ENCODE results near the gene TASP1.
"Not testable (repeated sequence)": the region's sequence is repeated elsewhere in the genome, so short reads cannot be mapped to it uniquely, and the experiment has no call there.

The TASP1 gene

GRCh38 chr20:13648291-13649228 lies 9.8 kb upstream of the TASP1 start:
- DNase-seq (ENCODE audit: low read depth, low spot score): no peak

DNA sequence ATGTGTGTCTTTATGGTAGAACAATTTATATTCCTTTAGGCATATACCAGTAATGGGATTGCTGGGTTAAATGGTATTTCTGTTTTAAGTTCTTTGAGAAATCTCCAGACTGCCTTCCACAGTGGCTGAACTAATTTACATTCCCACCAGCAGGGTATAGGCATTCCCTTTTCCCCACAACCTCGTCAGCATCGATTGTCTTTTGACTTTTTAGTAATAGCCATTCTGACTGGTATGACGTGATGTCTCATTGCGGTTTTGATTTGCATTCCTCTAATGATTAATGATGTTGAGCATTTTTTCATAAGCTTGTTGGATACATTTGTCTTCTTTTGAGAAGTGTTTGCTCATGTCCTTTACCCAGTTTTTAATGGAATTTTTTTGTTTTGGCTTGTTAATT lies 5.3 kb upstream of the TASP1 start:
- no peak for DNase-seq (ENCODE audit: low read depth, low spot score)

DNA sequence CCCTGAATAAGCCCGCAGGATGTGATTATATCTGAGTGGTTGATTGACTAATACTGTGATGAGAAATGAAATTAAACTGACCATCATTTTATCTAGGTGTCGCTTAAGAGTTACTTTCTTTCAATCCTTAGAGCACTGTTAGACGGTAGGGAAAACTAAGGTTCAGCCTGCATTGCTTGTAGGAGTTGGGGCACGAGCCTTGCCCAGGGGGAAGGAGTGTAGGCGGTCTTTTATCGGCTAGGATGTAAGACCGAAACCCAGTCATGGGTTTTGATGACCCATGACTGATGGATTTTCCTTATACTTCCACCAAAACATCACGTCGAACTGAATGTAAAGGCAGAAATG lies 392 bp upstream of the TASP1 start:
- no peak for DNase-seq (ENCODE audit: low read depth, low spot score)

GRCh38 chr20:13638162-13638495 lies 603 bp downstream of the TASP1 start:
- no peak for DNase-seq (ENCODE audit: low read depth, low spot score)

- DNase-seq (ENCODE audit: low read depth, low spot score): no peak
These were observed 6.3 kb downstream of the TASP1 start for GRCh38 chr20:13632431-13632830.

DNA sequence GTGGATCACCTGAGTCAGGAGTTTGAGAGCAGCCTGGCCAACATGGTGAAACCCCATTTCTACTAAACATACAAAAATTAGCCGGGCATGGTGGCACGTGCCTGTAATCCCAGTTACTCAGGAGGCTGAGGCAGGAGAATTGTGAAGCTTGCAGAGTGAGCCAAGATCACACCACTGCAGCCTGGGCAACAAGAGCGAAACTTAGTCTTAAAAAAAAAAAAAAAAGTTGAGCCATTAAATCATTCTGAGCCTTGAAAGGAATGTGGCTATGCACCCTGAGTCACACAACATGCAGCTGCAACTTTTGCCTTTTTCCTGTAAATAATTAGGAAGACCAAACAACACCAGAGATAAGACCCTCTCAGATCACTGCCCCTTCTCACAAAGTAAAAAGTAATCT lies 11.2 kb downstream of the TASP1 start:
- not testable (repeated sequence) for DNase-seq (ENCODE audit: low read depth, low spot score)

GRCh38 chr20:13626724-13627123 lies 12.0 kb downstream of the TASP1 start:
- no peak for DNase-seq (ENCODE audit: low read depth, low spot score)

DNA sequence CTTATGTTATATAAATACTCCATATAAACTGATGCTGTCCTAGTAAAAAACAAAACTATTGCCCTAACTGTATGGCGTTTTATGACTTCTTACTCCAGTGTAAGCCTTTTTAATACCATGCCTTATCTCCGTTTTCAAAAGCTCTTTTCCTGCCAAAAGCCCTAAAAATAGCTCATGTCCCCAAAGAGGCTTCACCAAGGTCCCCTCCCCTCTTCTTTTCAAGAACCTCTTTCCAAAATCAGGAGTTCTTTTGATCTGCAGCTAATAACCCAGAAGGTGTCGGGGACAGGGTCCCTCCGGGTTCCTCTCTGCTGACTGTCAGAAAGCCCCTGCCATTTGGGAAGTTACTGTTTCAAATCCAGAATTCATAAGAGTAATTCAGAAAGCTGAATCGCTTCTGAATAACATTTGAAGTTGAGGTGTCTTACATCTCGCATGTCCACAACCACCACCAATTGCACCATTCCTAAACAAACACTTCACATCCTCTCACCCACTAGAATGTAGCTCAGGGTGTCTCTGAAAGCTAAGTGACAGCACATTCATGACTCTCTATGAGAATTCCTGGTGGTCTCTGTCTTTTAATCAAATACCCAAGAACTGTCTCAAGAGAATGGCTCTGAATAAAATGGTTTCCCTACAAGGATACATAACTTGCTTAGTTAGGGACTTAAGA lies 13.3 kb downstream of the TASP1 start:
- no peak for DNase-seq (ENCODE audit: low read depth, low spot score)

DNA sequence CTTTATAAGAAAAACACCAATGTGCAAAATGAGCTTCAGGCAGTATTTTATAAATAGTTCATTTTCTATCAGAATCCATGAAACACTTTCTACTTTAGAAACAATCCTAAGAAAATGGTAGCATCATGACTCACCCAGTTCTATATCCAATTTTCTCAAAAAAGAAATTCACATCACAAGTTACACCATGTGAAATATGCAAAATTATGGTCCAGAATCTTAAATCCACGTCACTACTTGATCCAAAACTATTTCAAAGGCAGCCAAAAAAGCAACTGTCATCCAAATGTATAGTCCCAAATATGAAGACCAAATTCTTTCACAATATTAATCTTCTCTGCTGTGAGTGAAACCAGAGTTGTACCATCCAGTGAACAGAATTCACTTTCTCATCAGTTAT lies 19.3 kb downstream of the TASP1 start:
- DNase-seq (ENCODE audit: low read depth, low spot score): not testable (repeated sequence)

DNA sequence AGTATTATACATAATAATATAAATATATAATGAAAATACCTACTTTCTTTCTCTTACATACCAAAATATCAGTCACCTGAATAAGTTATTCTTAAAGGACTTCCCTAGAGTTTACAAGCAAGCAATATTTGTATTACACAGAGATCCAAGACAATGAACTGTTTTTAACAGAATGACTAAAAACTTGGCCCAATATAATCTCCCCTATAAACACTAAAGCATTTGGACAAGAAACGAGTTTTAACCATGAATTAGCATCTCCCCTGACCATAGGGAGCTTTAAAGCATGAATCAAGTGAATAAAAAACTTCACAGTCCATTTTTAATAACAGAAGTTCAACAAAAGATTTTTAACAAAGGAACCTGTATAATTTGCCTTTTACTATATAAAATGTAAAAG lies 20.3 kb downstream of the TASP1 start:
- not testable (repeated sequence) for DNase-seq (ENCODE audit: low read depth, low spot score)

- DNase-seq (ENCODE audit: low read depth, low spot score): not testable (repeated sequence)
These were observed 21.1 kb downstream of the TASP1 start for GRCh38 chr20:13617585-13617984.

GRCh38 chr20:13616713-13617112 lies 22.0 kb downstream of the TASP1 start:
- DNase-seq (ENCODE audit: low read depth, low spot score): not testable (repeated sequence)

- no peak for DNase-seq (ENCODE audit: low read depth, low spot score)
These were observed 24.8 kb downstream of the TASP1 start for GRCh38 chr20:13613917-13614316.

DNA sequence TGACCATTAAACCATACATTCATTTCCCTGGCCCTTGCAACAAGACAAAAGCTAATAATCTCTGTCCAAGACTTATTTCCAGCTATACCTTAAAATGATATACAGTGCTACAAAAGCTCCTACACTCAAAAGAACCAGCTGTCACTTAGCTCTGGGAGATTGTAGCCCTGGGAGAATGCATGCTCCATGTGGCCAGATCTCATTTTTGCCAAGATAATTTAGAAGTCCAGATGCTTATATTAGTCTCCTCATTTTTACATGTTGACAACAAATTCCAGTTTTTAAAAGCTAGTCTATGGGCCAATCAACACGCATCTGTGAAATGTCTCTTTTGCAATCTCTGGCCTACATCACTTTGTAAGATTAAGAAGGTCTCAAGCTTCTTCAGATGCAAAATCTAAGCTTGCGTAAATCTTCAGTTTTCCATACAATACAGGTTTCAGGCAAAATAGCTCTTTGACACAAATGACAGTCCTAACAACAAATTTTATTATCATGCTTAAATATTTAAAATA lies 27.1 kb downstream of the TASP1 start:
- no peak for DNase-seq (ENCODE audit: low read depth, low spot score)

GRCh38 chr20:13610184-13610583 lies 28.5 kb downstream of the TASP1 start:
- no peak for DNase-seq (ENCODE audit: low read depth, low spot score)

DNA sequence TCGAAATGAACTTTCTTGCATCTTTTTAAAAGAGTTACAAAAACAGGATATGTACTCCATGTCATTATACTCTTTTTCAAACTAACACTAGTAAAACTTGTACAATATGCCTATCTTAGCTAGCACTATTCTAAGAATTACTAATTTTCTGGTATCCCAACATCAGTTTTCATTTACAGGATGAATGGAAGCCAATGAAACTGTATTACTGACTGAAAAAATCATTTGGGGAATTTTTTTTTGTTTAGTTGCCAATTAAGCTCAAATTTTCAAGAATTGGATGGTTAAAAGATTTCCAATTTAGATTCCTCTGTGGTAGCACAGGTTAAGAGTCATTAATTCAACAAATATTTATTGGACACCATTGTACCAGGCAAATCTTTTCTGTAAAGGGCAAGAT lies 30.7 kb downstream of the TASP1 start:
- DNase-seq (ENCODE audit: low read depth, low spot score): no peak

DNA sequence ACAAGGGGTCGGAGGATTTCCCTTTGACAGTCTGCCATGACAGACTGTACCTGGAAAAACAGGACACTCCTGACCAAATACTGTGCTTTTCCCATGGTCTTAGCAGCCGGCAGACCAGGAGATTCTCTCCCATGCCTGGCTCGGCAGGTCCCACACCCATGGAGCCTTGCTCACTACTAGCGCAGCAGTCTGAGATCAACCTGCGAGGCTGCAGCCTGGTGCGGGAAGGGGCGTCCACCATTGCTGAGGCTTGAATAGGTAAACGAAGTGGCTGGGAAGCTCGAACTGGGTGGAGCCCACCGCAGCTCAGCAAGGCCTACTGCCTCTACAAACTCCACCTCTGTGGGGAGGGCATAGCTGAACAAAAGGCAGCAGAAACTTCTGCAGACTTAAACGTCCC lies 45.3 kb downstream of the TASP1 start:
- not testable (repeated sequence) for DNase-seq (ENCODE audit: low read depth, low spot score)

GRCh38 chr20:13588049-13588448 lies 50.7 kb downstream of the TASP1 start:
- no peak for DNase-seq (ENCODE audit: low read depth, low spot score)

- DNase-seq (ENCODE audit: low read depth, low spot score): no peak
These were observed 51.4 kb downstream of the TASP1 start for GRCh38 chr20:13587370-13587769.

DNA sequence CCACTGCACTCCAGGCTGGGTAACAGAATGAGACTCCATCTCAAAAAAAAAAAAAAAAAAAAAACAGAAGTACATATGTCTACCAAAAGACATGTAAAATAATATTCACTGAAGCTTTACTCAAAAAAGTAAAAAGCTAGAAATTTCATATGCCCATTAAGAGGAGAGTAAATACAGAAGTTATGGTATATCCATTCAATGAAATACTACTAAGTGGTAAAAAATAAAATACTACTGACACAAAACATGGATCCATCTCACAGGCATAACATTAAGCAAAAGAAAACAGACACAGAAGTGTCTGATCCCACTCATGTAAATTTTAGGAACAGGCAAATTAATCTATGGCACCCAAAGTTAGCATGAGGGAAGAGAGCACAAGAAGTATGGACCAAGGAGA lies 52.6 kb downstream of the TASP1 start:
- DNase-seq (ENCODE audit: low read depth, low spot score): no peak

DNA sequence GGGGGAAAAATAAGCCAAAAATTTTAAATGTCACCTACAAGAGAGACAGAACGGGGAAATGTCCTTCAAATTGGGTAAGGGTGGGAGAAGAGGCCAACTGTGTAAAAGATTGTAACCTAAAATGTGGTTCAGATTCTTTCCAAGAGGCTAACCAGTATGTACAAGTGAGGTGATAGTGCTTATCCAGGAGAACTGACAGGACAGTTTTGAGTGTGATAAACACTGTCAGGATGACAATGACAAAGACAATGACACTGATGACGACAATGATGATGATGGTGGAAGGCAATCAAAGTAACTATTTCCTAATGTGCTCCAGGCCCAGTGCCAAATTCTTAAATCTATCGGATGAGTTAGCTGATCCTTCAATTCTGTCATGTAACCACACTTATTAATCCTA lies 57.3 kb downstream of the TASP1 start:
- no peak for DNase-seq (ENCODE audit: low read depth, low spot score)

DNA sequence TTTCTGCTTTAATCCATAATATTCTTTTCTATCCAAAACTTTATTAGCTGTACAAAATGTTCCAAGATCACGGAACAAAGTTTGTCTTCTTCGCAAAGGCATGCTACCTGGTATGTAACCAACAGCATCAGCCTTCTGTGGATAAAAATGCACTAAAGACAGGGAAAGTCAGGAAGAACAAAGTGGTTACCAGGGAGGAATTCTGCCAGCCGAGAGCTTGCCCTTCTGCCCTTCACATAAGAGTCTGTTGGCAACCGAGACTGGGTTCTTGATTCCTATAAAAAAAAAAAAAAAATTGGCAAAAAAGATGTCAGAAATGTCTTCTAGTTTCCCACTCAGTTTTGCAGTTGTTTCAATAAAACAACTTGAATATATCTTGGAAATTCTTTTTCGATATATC lies 58.0 kb downstream of the TASP1 start:
- no peak for DNase-seq (ENCODE audit: low read depth, low spot score)

GRCh38 chr20:13574071-13574470 lies 64.7 kb downstream of the TASP1 start:
- DNase-seq (ENCODE audit: low read depth, low spot score): no peak

Data from brain pericyte (primary cell).